ENCODE results near the gene KCNA2. TPM values are rescaled to one million over a fixed set of nuclear protein-coding genes. Genes with fewer than 3 reads are reported as not detected.

The KCNA2 gene
- total RNA-seq, 4 donors from 2014 or later = 0.31 to 2.9 (median 1.0) TPM

- no peak for ATAC-seq
- DNase-seq = no peak
- Histone ChIP-seq H3K27me3 (no peaks in the 10 kb centered on the region), H3K36me3 (no peaks in the 10 kb centered on the region), H3K4me3 (no peak overlapping the region), H3K9me3 (no peaks in the 10 kb centered on the region), H3K27ac (no peak overlapping the region), H3K4me1 (no peaks in the 10 kb centered on the region)
- no peak for TF ChIP-seq POLR2A (IDR thresholded peaks at IDR 0.05)
- no peak for TF ChIP-seq CTCF (IDR thresholded peaks at IDR 0.05 in 4 of 5, conservative IDR thresholded peaks at IDR 0.05 in 1 of 5)
- intact Hi-C loops (cut with DNase I; ENCODE audit: low total_unique reads) = no loop called here
- in situ Hi-C loops (cut with MboI; ENCODE audit: low sequenced_read_pairs in 4 of 4) = no loop called here
These were observed 12.3 kb downstream of the KCNA2 start for GRCh38 chr1:110593902-110594301.

- intact Hi-C loops (cut with DNase I; ENCODE audit: low total_unique reads) = no loop called here
- no peaks in the 10 kb centered on the region for H3K9me3 ChIP-seq
- ATAC-seq (no peak), DNase-seq (no peak)
- H3K36me3 ChIP-seq = no peaks in the 10 kb centered on the region
- H3K4me3 ChIP-seq = no peak overlapping the region
- H3K4me1 ChIP-seq = no peaks in the 10 kb centered on the region
- no peaks in the 10 kb centered on the region for H3K27me3 ChIP-seq
- in situ Hi-C loops (cut with MboI; ENCODE audit: low sequenced_read_pairs in 4 of 4) = no loop called here
- no peak overlapping the region for H3K27ac ChIP-seq
- no peak for TF ChIP-seq CTCF (IDR thresholded peaks at IDR 0.05 in 4 of 5, conservative IDR thresholded peaks at IDR 0.05 in 1 of 5)
- TF ChIP-seq POLR2A (IDR thresholded peaks at IDR 0.05) = no peak
These were observed 14.2 kb downstream of the KCNA2 start for GRCh38 chr1:110591956-110592355.

GRCh38 chr1:110588991-110589390 is 17.2 kb downstream of the KCNA2 start:
- DNase-seq = no peak
- Histone ChIP-seq H3K9me3 (no peaks in the 10 kb centered on the region), H3K4me1 (no peaks in the 10 kb centered on the region), H3K27ac (no peak overlapping the region), H3K27me3 (no peaks in the 10 kb centered on the region), H3K36me3 (no peaks in the 10 kb centered on the region), H3K4me3 (no peak overlapping the region)
- no peak for ATAC-seq
- in situ Hi-C loops (cut with MboI; ENCODE audit: low sequenced_read_pairs in 4 of 4) = no loop called here
- TF ChIP-seq POLR2A (IDR thresholded peaks at IDR 0.05) = no peak
- TF ChIP-seq CTCF (IDR thresholded peaks at IDR 0.05 in 4 of 5, conservative IDR thresholded peaks at IDR 0.05 in 1 of 5) = no peak
- intact Hi-C loops (cut with DNase I; ENCODE audit: low total_unique reads) = no loop called here

- intact Hi-C loops (cut with DNase I; ENCODE audit: low total_unique reads) = no loop called here
- H3K36me3 ChIP-seq = no peaks in the 10 kb centered on the region
- H3K4me1 ChIP-seq = no peaks in the 10 kb centered on the region
- TF ChIP-seq POLR2A (IDR thresholded peaks at IDR 0.05) = no peak
- no peak for TF ChIP-seq CTCF (IDR thresholded peaks at IDR 0.05 in 4 of 5, conservative IDR thresholded peaks at IDR 0.05 in 1 of 5)
- H3K27me3 ChIP-seq = no peaks in the 10 kb centered on the region
- in situ Hi-C loops (cut with MboI; ENCODE audit: low sequenced_read_pairs in 4 of 4) = no loop called here
- no peak for ATAC-seq
- DNase-seq = no peak
- H3K9me3 ChIP-seq = no peaks in the 10 kb centered on the region
- no peak overlapping the region for H3K27ac ChIP-seq
- no peak overlapping the region for H3K4me3 ChIP-seq
These were observed 17.7 kb downstream of the KCNA2 start for GRCh38 chr1:110588486-110588885.

- no peaks in the 10 kb centered on the region for H3K9me3 ChIP-seq
- intact Hi-C loops (cut with DNase I; ENCODE audit: low total_unique reads) (no loop called here), in situ Hi-C loops (cut with MboI; ENCODE audit: low sequenced_read_pairs in 4 of 4) (no loop called here)
- no peaks in the 10 kb centered on the region for H3K4me1 ChIP-seq
- no peaks in the 10 kb centered on the region for H3K36me3 ChIP-seq
- no peak for DNase-seq
- no peak overlapping the region for H3K27ac ChIP-seq
- no peak overlapping the region for H3K4me3 ChIP-seq
- TF ChIP-seq CTCF (IDR thresholded peaks at IDR 0.05 in 4 of 5, conservative IDR thresholded peaks at IDR 0.05 in 1 of 5) = no peak
- TF ChIP-seq POLR2A (IDR thresholded peaks at IDR 0.05) = no peak
- no peaks in the 10 kb centered on the region for H3K27me3 ChIP-seq
- no peak for ATAC-seq
These were observed 18.3 kb downstream of the KCNA2 start for GRCh38 chr1:110587906-110588305.

Measured in gastrocnemius medialis (tissue), 4 donors.